IPS-20b (cell line): Measurements from ENCODE around the gene SPEM2.

Experiments
- H3K27ac ChIP-seq: one replicate; pipeline ENCODE4 v1.5.1; 2013; ENCODE audit warnings: low read length
- H3K27me3 ChIP-seq: 2 replicates; pipeline ENCODE4 v1.6.1; 2013; ENCODE audit warnings: mild to moderate bottlenecking, low read length, inconsistent platforms; ENCODE audit not compliant: insufficient read depth
- H3K36me3 ChIP-seq: 2 replicates; pipeline ENCODE4 v1.6.1; 2013; ENCODE audit warnings: low read depth, mild to moderate bottlenecking, inconsistent platforms, low read length, moderate library complexity; ENCODE audit not compliant: insufficient read depth
- H3K4me1 ChIP-seq: 2 replicates; pipeline ENCODE4 v1.6.1; 2013; ENCODE audit warnings: mild to moderate bottlenecking, control low read depth, inconsistent platforms, low read length, moderate library complexity; ENCODE audit not compliant: insufficient read depth
- H3K4me3 ChIP-seq: 2 replicates; pipeline ENCODE4 v1.5.1; 2013; ENCODE audit warnings: mild to moderate bottlenecking, low read length, inconsistent platforms
- H3K9ac ChIP-seq: 2 replicates; pipeline ENCODE4 v1.6.1; 2013; ENCODE audit warnings: low read depth, mild to moderate bottlenecking, inconsistent platforms, low read length, moderate library complexity
- H3K9me3 ChIP-seq: 2 replicates; pipeline ENCODE4 v1.6.1; 2013; ENCODE audit warnings: mild to moderate bottlenecking, low read depth, low read length, inconsistent platforms; ENCODE audit not compliant: insufficient read depth

Gene SPEM2

DNA sequence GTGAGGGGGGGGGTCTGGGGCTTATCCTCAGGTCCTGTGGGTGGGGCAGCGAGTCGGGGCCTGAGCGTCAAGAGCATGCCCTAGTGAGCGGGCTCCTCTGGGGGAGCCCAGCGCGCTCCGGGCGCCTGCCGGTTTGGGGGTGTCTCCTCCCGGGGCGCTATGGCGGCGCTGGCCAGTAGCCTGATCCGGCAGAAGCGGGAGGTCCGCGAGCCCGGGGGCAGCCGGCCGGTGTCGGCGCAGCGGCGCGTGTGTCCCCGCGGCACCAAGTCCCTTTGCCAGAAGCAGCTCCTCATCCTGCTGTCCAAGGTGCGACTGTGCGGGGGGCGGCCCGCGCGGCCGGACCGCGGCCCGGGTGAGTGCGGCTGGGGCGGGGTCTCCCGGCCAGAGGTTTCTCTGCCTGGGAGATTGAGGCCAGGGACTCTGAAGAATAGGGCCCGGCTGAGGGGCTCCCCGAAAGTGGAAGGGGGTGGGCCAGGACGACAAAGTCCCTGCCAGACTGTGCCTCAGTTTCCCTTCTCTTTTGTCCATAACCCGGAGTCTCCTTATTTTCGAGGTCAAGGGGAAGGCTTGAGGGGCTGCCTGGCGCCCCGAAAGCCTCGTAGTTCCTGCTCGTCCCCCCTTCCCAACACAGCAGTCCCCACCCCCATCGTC is 14.2 kb downstream of the SPEM2 start, which contains the start of gene FGF11:
Gene FGF11 (plus strand): TSS at position 51 of the 651 bp plus-strand sequence. CDS start 109 bp downstream, at position 160.
- Histone ChIP-seq H3K9me3 (no peaks in the 10 kb centered on the region), H3K4me3 (peak within 1 kb of the TSS; percentile 86), H3K4me1 (peaks cover 31% of the 10 kb centered on the region; the same call in 1 of the 2 replicates), H3K36me3 (no peaks in the 10 kb centered on the region), H3K9ac (peak within 1 kb of the TSS; percentile 92), H3K27ac (peak within 1 kb of the TSS; percentile 96), H3K27me3 (peaks cover 75% of the 10 kb centered on the region)

- peaks cover 76% of the 10 kb centered on the region for H3K27me3 ChIP-seq
- H3K9me3 ChIP-seq: no peaks in the 10 kb centered on the region
- peaks cover 33% of the 10 kb centered on the region; the same call in 1 of the 2 replicates for H3K4me1 ChIP-seq
- peak overlapping the region; percentile 92 for H3K9ac ChIP-seq
- peak overlapping the region; percentile 86 for H3K4me3 ChIP-seq
- no peaks in the 10 kb centered on the region for H3K36me3 ChIP-seq
- peak overlapping the region; percentile 96 for H3K27ac ChIP-seq
These were observed 14.9 kb downstream of the SPEM2 start for GRCh38 chr17:7440113-7440833.

GRCh38 chr17:7440834-7441195 is 15.4 kb downstream of the SPEM2 start:
- H3K4me3 ChIP-seq: peak overlapping the region; percentile 86
- peak overlapping the region; percentile 96 for H3K27ac ChIP-seq
- H3K36me3 ChIP-seq: no peaks in the 10 kb centered on the region
- peaks cover 71% of the 10 kb centered on the region for H3K27me3 ChIP-seq
- peaks cover 33% of the 10 kb centered on the region; the same call in 1 of the 2 replicates for H3K4me1 ChIP-seq
- no peaks in the 10 kb centered on the region for H3K9me3 ChIP-seq
- H3K9ac ChIP-seq: peak overlapping the region; percentile 92; the same call in 1 of the 2 replicates

DNA sequence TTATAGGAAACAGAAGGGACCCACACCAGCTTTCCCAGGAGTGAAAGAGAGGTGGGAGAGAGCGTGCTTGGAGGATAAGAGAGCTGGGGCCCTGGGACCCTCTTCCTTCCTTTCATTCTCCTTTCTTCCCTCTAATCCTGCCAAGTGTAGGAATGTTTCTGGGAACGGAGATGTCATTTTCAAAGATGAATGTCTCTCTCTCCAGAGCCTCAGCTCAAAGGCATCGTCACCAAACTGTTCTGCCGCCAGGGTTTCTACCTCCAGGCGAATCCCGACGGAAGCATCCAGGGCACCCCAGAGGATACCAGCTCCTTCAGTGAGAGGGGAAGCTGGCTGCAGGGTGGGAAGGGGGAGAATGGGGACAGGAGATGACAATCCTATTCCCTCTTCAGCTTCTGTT is 15.8 kb downstream of the SPEM2 start:
- Histone ChIP-seq H3K9ac (peak overlapping the region; percentile 92; the same call in 1 of the 2 replicates), H3K27me3 (peaks cover 67% of the 10 kb centered on the region), H3K9me3 (no peaks in the 10 kb centered on the region), H3K27ac (no peak overlapping the region), H3K4me1 (peaks cover 31% of the 10 kb centered on the region; the same call in 1 of the 2 replicates), H3K4me3 (peak overlapping the region; percentile 86), H3K36me3 (no peaks in the 10 kb centered on the region)

- H3K4me3 ChIP-seq: no peak overlapping the region
- H3K4me1 ChIP-seq: peaks cover 33% of the 10 kb centered on the region; the same call in 1 of the 2 replicates
- no peak overlapping the region for H3K9ac ChIP-seq
- H3K27me3 ChIP-seq: peaks cover 67% of the 10 kb centered on the region
- no peaks in the 10 kb centered on the region for H3K36me3 ChIP-seq
- H3K9me3 ChIP-seq: no peaks in the 10 kb centered on the region
- no peak overlapping the region for H3K27ac ChIP-seq
These were observed 16.7 kb downstream of the SPEM2 start for GRCh38 chr17:7442142-7442541.

GRCh38 chr17:7443499-7444485 is 18.4 kb downstream of the SPEM2 start:
- no peak overlapping the region for H3K9ac ChIP-seq
- H3K36me3 ChIP-seq: no peaks in the 10 kb centered on the region
- H3K4me3 ChIP-seq: peak overlapping the region; percentile 65; the same call in 1 of the 2 replicates
- peaks cover 56% of the 10 kb centered on the region for H3K27me3 ChIP-seq
- H3K9me3 ChIP-seq: no peaks in the 10 kb centered on the region
- H3K4me1 ChIP-seq: peaks cover 24% of the 10 kb centered on the region; the same call in 1 of the 2 replicates
- H3K27ac ChIP-seq: no peak overlapping the region

- Histone ChIP-seq H3K9ac (peak within 1 kb of the TSS; percentile 60; the same call in 1 of the 2 replicates), H3K36me3 (no peaks in the 10 kb centered on the region), H3K4me3 (peak within 1 kb of the TSS; percentile 65), H3K9me3 (no peaks in the 10 kb centered on the region), H3K27me3 (peaks cover 45% of the 10 kb centered on the region), H3K27ac (no peak within 1 kb of the TSS), H3K4me1 (peaks cover 20% of the 10 kb centered on the region; the same call in 1 of the 2 replicates)
These were observed 19.5 kb downstream of the SPEM2 start, which contains the start of gene CHRNB1 for GRCh38 chr17:7444682-7445618. Gene CHRNB1, plus strand, starts transcription at chr17:7445061. Its CDS starts 67 bp downstream, at chr17:7445128.

GRCh38 chr17:7445619-7445968 is 20.2 kb downstream of the SPEM2 start:
- H3K9me3 ChIP-seq: no peaks in the 10 kb centered on the region
- peaks cover 20% of the 10 kb centered on the region; the same call in 1 of the 2 replicates for H3K4me1 ChIP-seq
- peak overlapping the region; percentile 45; the same call in 1 of the 2 replicates for H3K9ac ChIP-seq
- no peaks in the 10 kb centered on the region for H3K36me3 ChIP-seq
- H3K4me3 ChIP-seq: peak overlapping the region; percentile 65
- peaks cover 45% of the 10 kb centered on the region for H3K27me3 ChIP-seq
- H3K27ac ChIP-seq: no peak overlapping the region

GRCh38 chr17:7448461-7448860 is 23.0 kb downstream of the SPEM2 start:
- no peak overlapping the region for H3K27ac ChIP-seq
- no peak overlapping the region for H3K9ac ChIP-seq
- H3K4me1 ChIP-seq: peaks cover 8% of the 10 kb centered on the region; the same call in 1 of the 2 replicates
- no peaks in the 10 kb centered on the region for H3K9me3 ChIP-seq
- H3K36me3 ChIP-seq: no peaks in the 10 kb centered on the region
- no peak overlapping the region for H3K4me3 ChIP-seq
- peaks cover 26% of the 10 kb centered on the region for H3K27me3 ChIP-seq

DNA sequence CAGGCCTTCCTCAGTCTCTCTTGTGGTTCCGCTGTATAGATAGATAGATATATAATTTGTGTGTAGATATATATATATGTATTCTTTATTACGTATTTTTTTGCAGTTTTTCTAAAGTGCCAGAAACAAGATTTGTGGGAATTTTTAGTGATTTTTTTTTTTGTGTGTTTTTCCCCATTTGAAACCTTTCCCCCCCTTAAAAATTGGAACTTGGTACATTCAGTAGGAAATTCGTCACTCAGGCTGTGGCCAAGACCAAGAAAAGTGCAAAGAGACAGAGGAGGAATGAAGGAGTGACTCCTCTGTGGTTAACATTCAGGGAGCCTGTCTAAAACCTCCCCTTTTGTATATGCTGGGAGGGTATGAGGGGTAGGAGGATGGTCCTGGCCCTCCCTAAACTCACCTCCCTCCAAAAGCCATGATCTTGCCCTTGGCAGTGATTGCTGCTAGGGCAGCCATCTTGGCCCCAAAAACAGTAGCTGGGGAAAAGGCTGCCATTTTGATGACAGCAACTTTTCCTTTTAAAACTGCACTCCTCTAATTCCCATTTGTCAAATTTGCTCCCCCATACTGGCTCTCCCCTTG is 34.6 kb downstream of the SPEM2 start:
- no peaks in the 10 kb centered on the region for H3K9me3 ChIP-seq
- peaks cover 4% of the 10 kb centered on the region; the same call in 1 of the 2 replicates for H3K4me1 ChIP-seq
- no peaks in the 10 kb centered on the region for H3K27me3 ChIP-seq
- no peak overlapping the region for H3K9ac ChIP-seq
- no peak overlapping the region for H3K4me3 ChIP-seq
- H3K36me3 ChIP-seq: peaks cover 5% of the 10 kb centered on the region; the same call in 1 of the 2 replicates
- no peak overlapping the region for H3K27ac ChIP-seq
